IMR-90 (cell line): ENCODE data around the gene TTC23L. TPM values are rescaled to one million over a fixed set of nuclear protein-coding genes. Genes with fewer than 3 reads are reported as not detected.

Experiments used
- ATAC-seq: fragments of 200-7000 bp; cut with Tn5 transposase; 2 replicates; pipeline ENCODE4 v1.9.1; 2020; ENCODE audit warnings: low read depth, mild to moderate bottlenecking, moderate library complexity
- BruUV-seq: library from RNA; stranded (reverse); fragments of 400-500 nt; replicated peaks from 2 replicates; lab custom pipeline; 2021; lab: Mats Ljungman, UMichigan
- CTCF ChIA-PET: fragments of 300-600 bp; formaldehyde crosslinking; extraction: SDS; loops from one replicate; lab custom pipeline; 2021; ENCODE audit warnings: antibody characterized with exemption; lab: Yijun Ruan, JAX
- POLR2A ChIA-PET: fragments of 300-600 bp; sonication (Branson Sonifier 250); formaldehyde crosslinking; loops from one replicate; lab custom pipeline; 2022; ENCODE audit warnings: antibody characterized with exemption; ENCODE audit not compliant: unreplicated experiment; lab: Charles Lee
- DNase-seq: peaks from one replicate; pipeline ENCODE4 v3.0.0; 2013
- H2AFZ ChIP-seq: replicated peaks from 2 replicates; pipeline ENCODE3; 2013; ENCODE audit warnings: low read length, mild to moderate bottlenecking; ENCODE audit not compliant: poor library complexity
- H2AK5ac ChIP-seq: 2 replicates; pipeline ENCODE4 v1.6.1; 2013; ENCODE audit warnings: low read depth, low read length, inconsistent platforms
- H2AK9ac ChIP-seq: replicated peaks from 2 replicates; pipeline ENCODE3; 2013; ENCODE audit warnings: mild to moderate bottlenecking, low read depth, low read length, moderate library complexity; ENCODE audit not compliant: poor library complexity
- H2BK120ac ChIP-seq: 2 replicates; pipeline ENCODE4 v1.6.1; 2013; ENCODE audit warnings: low read depth, low read length, inconsistent platforms
- H2BK15ac ChIP-seq: 3 replicates; pipeline ENCODE4 v1.6.1; 2013; ENCODE audit warnings: low read depth, low read length, inconsistent platforms
- H2BK20ac ChIP-seq: 2 replicates; pipeline ENCODE4 v1.6.1; 2013; ENCODE audit warnings: low read depth, mild to moderate bottlenecking, inconsistent platforms, low read length, moderate library complexity
- H2BK5ac ChIP-seq: 2 replicates; pipeline ENCODE4 v1.6.1; 2013; ENCODE audit warnings: mild to moderate bottlenecking, low read depth, low read length, inconsistent platforms; ENCODE audit not compliant: poor library complexity, severe bottlenecking
- H3K14ac ChIP-seq: replicated peaks from 2 replicates; pipeline ENCODE4 v1.6.1; 2013; ENCODE audit warnings: low read depth, low read length, inconsistent platforms
- H3K18ac ChIP-seq: 2 replicates; pipeline ENCODE4 v1.6.1; 2013; ENCODE audit warnings: low read depth, low read length, control low read depth
- H3K23ac ChIP-seq: 2 replicates; pipeline ENCODE4 v1.6.1; 2013; ENCODE audit warnings: low read depth, low read length, inconsistent platforms
- H3K27ac ChIP-seq: 2 replicates; pipeline ENCODE4 v1.5.1; 2013; ENCODE audit warnings: mild to moderate bottlenecking, control low read depth, low read length; ENCODE audit not compliant: insufficient read depth
- H3K27me3 ChIP-seq: 2 replicates; pipeline ENCODE4 v1.6.1; 2013; ENCODE audit warnings: low read length; ENCODE audit not compliant: control insufficient read depth, insufficient read depth
- H3K36me3 ChIP-seq: 2 replicates; pipeline ENCODE4 v1.6.1; 2013; ENCODE audit warnings: low read length, mixed read lengths; ENCODE audit not compliant: control insufficient read depth, insufficient read depth
- H3K4ac ChIP-seq: 2 replicates; pipeline ENCODE4 v1.6.1; 2013; ENCODE audit warnings: low read depth, low read length, inconsistent platforms
- H3K4me1 ChIP-seq: 2 replicates; pipeline ENCODE4 v1.6.1; 2013; ENCODE audit warnings: low read length, mixed read lengths; ENCODE audit not compliant: control insufficient read depth, insufficient read depth
- H3K4me2 ChIP-seq: 2 replicates; pipeline ENCODE4 v1.6.1; 2013; ENCODE audit warnings: low read depth, mild to moderate bottlenecking, control low read depth, low read length, moderate library complexity
- H3K4me3 ChIP-seq: 2 replicates; pipeline ENCODE4 v1.5.1; 2013; ENCODE audit warnings: low read depth, mild to moderate bottlenecking, control low read depth, low read length, moderate library complexity; ENCODE audit not compliant: insufficient read depth
- H3K56ac ChIP-seq: 2 replicates; pipeline ENCODE4 v1.6.1; 2013; ENCODE audit warnings: low read length, inconsistent platforms; ENCODE audit not compliant: insufficient read depth; ENCODE audit errors: extremely low read depth
- H3K79me1 ChIP-seq, 2 experiments: 2 replicates each; pipeline ENCODE4 v1.6.1; 2013; ENCODE audit warnings: low read length in 2 of 2, inconsistent platforms in 1 of 2, low read depth in 1 of 2
- H3K9ac ChIP-seq: 2 replicates; pipeline ENCODE4 v1.6.1; 2013; ENCODE audit warnings: low read depth, low read length, control low read depth
- H3K9me1 ChIP-seq: 2 replicates; pipeline ENCODE4 v1.6.1; 2013; ENCODE audit warnings: low read length, inconsistent platforms; ENCODE audit not compliant: insufficient read depth
- H3K9me3 ChIP-seq: 2 replicates; pipeline ENCODE4 v1.6.1; 2013; ENCODE audit warnings: low read length; ENCODE audit not compliant: control insufficient read depth, insufficient read depth
- H4K20me1 ChIP-seq: 2 replicates; pipeline ENCODE4 v1.6.1; 2013; ENCODE audit warnings: low read length, inconsistent platforms; ENCODE audit not compliant: insufficient read depth
- H4K5ac ChIP-seq: 2 replicates; pipeline ENCODE4 v1.6.1; 2013; ENCODE audit warnings: mild to moderate bottlenecking, low read depth, low read length, control low read depth
- H4K8ac ChIP-seq, 2 experiments: 2 replicates each; pipeline ENCODE4 v1.6.1; 2013; ENCODE audit warnings: low read depth in 2 of 2, low read length in 2 of 2, control low read depth in 1 of 2, inconsistent platforms in 1 of 2
- H4K91ac ChIP-seq: 2 replicates; pipeline ENCODE4 v1.6.1; 2013; ENCODE audit warnings: low read depth, low read length, inconsistent platforms; ENCODE audit not compliant: insufficient read depth
- BHLHE40 ChIP-seq: fragments of 150-350 bp; IDR thresholded peaks from 2 replicates; pipeline ENCODE4 v1.6.1; 2016; ENCODE audit warnings: mild to moderate bottlenecking, low read depth, low read length
- CEBPB ChIP-seq: IDR thresholded peaks from 2 replicates; pipeline ENCODE4 v1.6.1; 2012; ENCODE audit warnings: low read depth, low read length, improper control_type of control experiment
- CHD1 ChIP-seq: IDR thresholded peaks from 2 replicates; pipeline ENCODE4 v1.6.1; 2012; ENCODE audit warnings: low read depth, low read length, improper control_type of control experiment
- FOS ChIP-seq: fragments of 150-350 bp; IDR thresholded peaks from 2 replicates; pipeline ENCODE4 v1.6.1; 2016; ENCODE audit warnings: low read depth, low read length
- MAFK ChIP-seq: IDR thresholded peaks from 2 replicates; pipeline ENCODE4 v1.6.1; 2012; ENCODE audit warnings: low read depth, low read length, improper control_type of control experiment
- MAZ ChIP-seq: IDR thresholded peaks from 2 replicates; pipeline ENCODE4 v1.6.1; 2012; ENCODE audit warnings: low read depth, mild to moderate bottlenecking, low read length, improper control_type of control experiment, moderate library complexity, borderline replicate concordance
- MXI1 ChIP-seq: IDR thresholded peaks from 2 replicates; pipeline ENCODE4 v1.6.1; 2012; ENCODE audit warnings: low read depth, mild to moderate bottlenecking, low read length, moderate library complexity, borderline replicate concordance
- NFE2L2 ChIP-seq: fragments of 150-350 bp; IDR thresholded peaks from 2 replicates; pipeline ENCODE4 v1.6.1; 2016; ENCODE audit warnings: low read depth, mild to moderate bottlenecking, low read length
- POLR2A ChIP-seq: IDR thresholded peaks from 2 replicates; pipeline ENCODE4 v1.6.1; 2012; ENCODE audit warnings: mild to moderate bottlenecking, low read depth, low read length
- RAD21 ChIP-seq: IDR thresholded peaks from 2 replicates; pipeline ENCODE4 v1.6.1; 2012; ENCODE audit warnings: low read length, improper control_type of control experiment
- RCOR1 ChIP-seq: IDR thresholded peaks from 2 replicates; pipeline ENCODE4 v1.6.1; 2012; ENCODE audit warnings: mild to moderate bottlenecking, low read length, improper control_type of control experiment; ENCODE audit not compliant: insufficient replicate concordance
- RFX5 ChIP-seq: IDR thresholded peaks from 2 replicates; pipeline ENCODE4 v1.8.0; 2012; ENCODE audit warnings: low read depth, mild to moderate bottlenecking, low read length, moderate library complexity
- SMC3 ChIP-seq: fragments of 150-350 bp; IDR thresholded peaks from 2 replicates; pipeline ENCODE4 v1.6.1; 2016; ENCODE audit warnings: low read depth, mild to moderate bottlenecking, antibody characterized with exemption, low read length, moderate library complexity
- dilution Hi-C: fragments of 300-500 bp; cut with HindIII; formaldehyde crosslinking; loops from one replicate; pipeline ENCODE4 v1.14.3; 2018; ENCODE audit warnings: low sequenced_read_pairs; ENCODE audit not compliant: unreplicated experiment
- in situ Hi-C: fragments of 300-500 bp; cut with MboI; formaldehyde crosslinking; loops from 3 replicates; pipeline ENCODE4 v1.14.3; 2019; ENCODE audit warnings: low sequenced_read_pairs, inconsistent platforms, mixed read lengths
- intact Hi-C: fragments of 100-400 bp; cut with micrococcal nuclease; formaldehyde crosslinking; loops from 2 replicates; pipeline ENCODE4 v1.10.0; 2022
- polyA plus RNA-seq, 3 experiments: library from polyadenylated mRNA; depleted of rRNA; stranded (reverse); fragments of >200 nt; gene quantifications; 2 replicates each; pipeline ENCODE4 v1.2.3, GENCODE V29; 2012; ENCODE audit warnings: low replicate concordance in 1 of 3
- total RNA-seq: library from RNA; depleted of rRNA; stranded (reverse); fragments of >200 nt; gene quantifications from 2 replicates; pipeline ENCODE4 v1.2.3, GENCODE V29; 2012
- TF ChIP-seq, protein P1 (sequence below): fragments of 150-350 bp; IDR thresholded peaks from 2 replicates; pipeline ENCODE4 v1.6.1; 2017; ENCODE audit warnings: mild to moderate bottlenecking, antibody characterized with exemption, low read length, low read depth
- TF ChIP-seq, protein P2 (sequence below): conservative IDR thresholded peaks from 2 replicates; pipeline ENCODE4 v1.5.1; 2012; ENCODE audit warnings: mild to moderate bottlenecking, low read depth, low read length, improper control_type of control experiment
- TF ChIP-seq, protein P3 (sequence below): fragments of 150-350 bp; IDR thresholded peaks from 2 replicates; pipeline ENCODE4 v1.6.1; 2016; ENCODE audit warnings: low read depth, mild to moderate bottlenecking, low read length, moderate library complexity, borderline replicate concordance

Gene TTC23L
- total and polyA plus RNA-seq, 2 of the 4 experiments (the other 2 are of a cell fraction) = under 0.01 TPM; not detected in 1

DNA sequence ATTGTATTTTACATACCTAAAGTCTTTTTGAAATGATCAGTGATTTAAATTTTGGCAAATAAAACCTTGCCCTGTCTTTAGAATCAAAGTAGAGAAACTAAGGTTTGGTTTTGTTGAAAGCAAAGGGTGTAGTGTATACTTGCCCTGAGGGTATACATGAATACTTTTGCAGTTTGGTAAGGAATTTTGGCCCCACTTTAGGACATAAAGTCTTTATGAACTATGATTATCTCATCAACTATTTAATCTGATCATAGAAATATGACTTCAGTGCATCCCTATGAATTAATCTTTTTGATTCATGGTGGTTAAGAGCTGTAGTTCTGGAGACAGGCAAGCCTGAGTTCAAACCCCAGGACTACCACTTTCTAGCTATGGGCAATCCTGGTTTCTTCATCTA is 58.7 kb downstream of the TTC23L start:
- no peak overlapping the region for H3K23ac ChIP-seq
- H2BK120ac ChIP-seq = no peak overlapping the region
- no TSS peak for BruUV-seq
- no peaks in the 10 kb centered on the region for H3K9me1 ChIP-seq
- no peak overlapping the region for H3K18ac ChIP-seq
- POLR2A ChIA-PET = interaction anchor here (0.6 kb wide), 1 partner anchor 374 kb away, joined by 3 read pairs; no protein-coding TSS in a partner anchor
- no peaks in the 10 kb centered on the region for H3K9me3 ChIP-seq
- no peak overlapping the region for H2BK15ac ChIP-seq
- no peak overlapping the region for H4K91ac ChIP-seq
- H2AK5ac ChIP-seq = no peak overlapping the region
- no peak overlapping the region for H4K8ac ChIP-seq
- H3K4ac ChIP-seq = no peak overlapping the region
- ATAC-seq = no peak
- no peak overlapping the region for H2BK5ac ChIP-seq
- no peaks in the 10 kb centered on the region for H3K27me3 ChIP-seq
- CTCF ChIA-PET = interaction anchor here (0.7 to 1.6 kb wide), 9 partner anchors 17 to 422 kb away, joined by 3 to 13 read pairs (median 3); no protein-coding TSS in a partner anchor
- H3K4me3 ChIP-seq = no peak overlapping the region
- no peak overlapping the region for H2AK9ac ChIP-seq
- peaks cover 9% of the 10 kb centered on the region; the same call in 1 of the 2 replicates for H3K36me3 ChIP-seq
- no peak overlapping the region for H4K5ac ChIP-seq
- dilution Hi-C loops (no loop called here), in situ Hi-C loops (loop anchor here (25.0 kb wide), 1 partner anchor 910 kb away; the partner anchor contains the start of gene SLC45A2), intact Hi-C loops (loop anchor here (1.0 to 5.0 kb wide), 5 partner anchors 55 to 423 kb away; no protein-coding TSS in a partner anchor)
- H3K9ac ChIP-seq = no peak overlapping the region
- no peak overlapping the region for H3K14ac ChIP-seq
- H2BK20ac ChIP-seq = no peak overlapping the region
- H4K20me1 ChIP-seq = no peaks in the 10 kb centered on the region
- no peak overlapping the region for H2AFZ ChIP-seq
- no peak overlapping the region for H3K4me2 ChIP-seq
- TF ChIP-seq CHD1 (no peak), POLR2A (no peak), FOS (no peak), RFX5 (no peak), MAFK (no peak), RAD21 (no peak), BHLHE40 (no peak), MAZ (no peak), SMC3 (no peak), MXI1 (no peak), NFE2L2 (no peak), CEBPB (no peak), RCOR1 (no peak)
- TF ChIP-seq, protein P1, sequence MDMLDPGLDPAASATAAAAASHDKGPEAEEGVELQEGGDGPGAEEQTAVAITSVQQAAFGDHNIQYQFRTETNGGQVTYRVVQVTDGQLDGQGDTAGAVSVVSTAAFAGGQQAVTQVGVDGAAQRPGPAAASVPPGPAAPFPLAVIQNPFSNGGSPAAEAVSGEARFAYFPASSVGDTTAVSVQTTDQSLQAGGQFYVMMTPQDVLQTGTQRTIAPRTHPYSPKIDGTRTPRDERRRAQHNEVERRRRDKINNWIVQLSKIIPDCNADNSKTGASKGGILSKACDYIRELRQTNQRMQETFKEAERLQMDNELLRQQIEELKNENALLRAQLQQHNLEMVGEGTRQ = no peak
- TF ChIP-seq, protein P2, sequence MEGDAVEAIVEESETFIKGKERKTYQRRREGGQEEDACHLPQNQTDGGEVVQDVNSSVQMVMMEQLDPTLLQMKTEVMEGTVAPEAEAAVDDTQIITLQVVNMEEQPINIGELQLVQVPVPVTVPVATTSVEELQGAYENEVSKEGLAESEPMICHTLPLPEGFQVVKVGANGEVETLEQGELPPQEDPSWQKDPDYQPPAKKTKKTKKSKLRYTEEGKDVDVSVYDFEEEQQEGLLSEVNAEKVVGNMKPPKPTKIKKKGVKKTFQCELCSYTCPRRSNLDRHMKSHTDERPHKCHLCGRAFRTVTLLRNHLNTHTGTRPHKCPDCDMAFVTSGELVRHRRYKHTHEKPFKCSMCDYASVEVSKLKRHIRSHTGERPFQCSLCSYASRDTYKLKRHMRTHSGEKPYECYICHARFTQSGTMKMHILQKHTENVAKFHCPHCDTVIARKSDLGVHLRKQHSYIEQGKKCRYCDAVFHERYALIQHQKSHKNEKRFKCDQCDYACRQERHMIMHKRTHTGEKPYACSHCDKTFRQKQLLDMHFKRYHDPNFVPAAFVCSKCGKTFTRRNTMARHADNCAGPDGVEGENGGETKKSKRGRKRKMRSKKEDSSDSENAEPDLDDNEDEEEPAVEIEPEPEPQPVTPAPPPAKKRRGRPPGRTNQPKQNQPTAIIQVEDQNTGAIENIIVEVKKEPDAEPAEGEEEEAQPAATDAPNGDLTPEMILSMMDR = no peak
- TF ChIP-seq, protein P3, sequence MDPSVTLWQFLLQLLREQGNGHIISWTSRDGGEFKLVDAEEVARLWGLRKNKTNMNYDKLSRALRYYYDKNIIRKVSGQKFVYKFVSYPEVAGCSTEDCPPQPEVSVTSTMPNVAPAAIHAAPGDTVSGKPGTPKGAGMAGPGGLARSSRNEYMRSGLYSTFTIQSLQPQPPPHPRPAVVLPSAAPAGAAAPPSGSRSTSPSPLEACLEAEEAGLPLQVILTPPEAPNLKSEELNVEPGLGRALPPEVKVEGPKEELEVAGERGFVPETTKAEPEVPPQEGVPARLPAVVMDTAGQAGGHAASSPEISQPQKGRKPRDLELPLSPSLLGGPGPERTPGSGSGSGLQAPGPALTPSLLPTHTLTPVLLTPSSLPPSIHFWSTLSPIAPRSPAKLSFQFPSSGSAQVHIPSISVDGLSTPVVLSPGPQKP = no peak
- no peaks in the 10 kb centered on the region for H3K4me1 ChIP-seq
- H3K27ac ChIP-seq = no peak overlapping the region
- no peaks in the 10 kb centered on the region for H3K79me1 ChIP-seq
- DNase-seq = no peak
- no peak overlapping the region for H3K56ac ChIP-seq
